ENCODE data around the gene GPATCH8. TPM values are rescaled to one million over a fixed set of nuclear protein-coding genes. Genes with fewer than 3 reads are reported as not detected.

Gene GPATCH8
- total and polyA plus RNA-seq, 10 donors: 4.8 to 66.3 (median 57.9) TPM

- Histone ChIP-seq H3K9me3 (no peaks in the 10 kb centered on the region), H3K27ac (no peak overlapping the region), H3K27me3 (replicated peaks in 1 of 7) (peaks cover 0 to 69% (median 19%) of the 10 kb centered on the region in 7 donors), H3K4me3 (no peak overlapping the region), H3K36me3 (no peaks in the 10 kb centered on the region), H3K4me1 (peaks cover 10 to 17% (median 14%) of the 10 kb centered on the region in 6 donors)
- DNase-seq: no peak
- TF ChIP-seq POLR2A (IDR thresholded peaks at IDR 0.05) (no peak), POLR2AphosphoS5 (IDR thresholded peaks at IDR 0.05) (no peak), CTCF (IDR thresholded peaks at IDR 0.05 in 8 of 11, conservative IDR thresholded peaks at IDR 0.05 in 3 of 11) (no peak)
- WGBS, 5 donors: 55 to 82% (median 75%) methylated on average over 5 to 9 of the region's 9 CpGs
- intact Hi-C loops (cut with DNase I; ENCODE audit: low total_unique reads): no loop called here
These were observed 122.4 kb downstream of the GPATCH8 start for GRCh38 chr17:44380767-44381166.

GRCh38 chr17:44379887-44380286, 123.3 kb downstream of the GPATCH8 start:
- DNase-seq: no peak
- intact Hi-C loops (cut with DNase I; ENCODE audit: low total_unique reads): no loop called here

GRCh38 chr17:44378171-44378705, 125.0 kb downstream of the GPATCH8 start:
- no peak overlapping the region for H3K4me3 ChIP-seq
- no peak for DNase-seq

More at GRCh38 chr17:44379887-44380286, 123.3 kb downstream of the GPATCH8 start:
- H3K9me3 ChIP-seq: no peaks in the 10 kb centered on the region
- no peaks in the 10 kb centered on the region for H3K36me3 ChIP-seq
- H3K4me1 ChIP-seq: peaks cover 3 to 17% (median 10%) of the 10 kb centered on the region in 6 donors
- no peak overlapping the region for H3K27ac ChIP-seq
- H3K4me3 ChIP-seq: no peak overlapping the region
- WGBS, 5 donors: 81 to 98% (median 90%) methylated on average over 7 to 10 of the region's 10 CpGs
- peaks cover 0 to 69% (median 10%) of the 10 kb centered on the region in 7 donors for H3K27me3 ChIP-seq (replicated peaks in 1 of 7)
- TF ChIP-seq CTCF (IDR thresholded peaks at IDR 0.05 in 8 of 11, conservative IDR thresholded peaks at IDR 0.05 in 3 of 11): no peak
- no peak for TF ChIP-seq POLR2AphosphoS5 (IDR thresholded peaks at IDR 0.05)
- TF ChIP-seq POLR2A (IDR thresholded peaks at IDR 0.05): no peak

More at GRCh38 chr17:44378171-44378705, 125.0 kb downstream of the GPATCH8 start:
- TF ChIP-seq POLR2A (IDR thresholded peaks at IDR 0.05) (no peak), CTCF (IDR thresholded peaks at IDR 0.05 in 8 of 11, conservative IDR thresholded peaks at IDR 0.05 in 3 of 11) (no peak), POLR2AphosphoS5 (IDR thresholded peaks at IDR 0.05) (no peak)
- WGBS, 5 donors: 85 to 92% (median 88%) methylated on average over 14 of the region's 14 CpGs
- Histone ChIP-seq H3K4me1 (peaks cover 0 to 16% (median 6%) of the 10 kb centered on the region in 6 donors), H3K27me3 (replicated peaks in 1 of 7) (peaks cover 0 to 69% (median 5%) of the 10 kb centered on the region in 7 donors), H3K27ac (no peak overlapping the region), H3K9me3 (no peaks in the 10 kb centered on the region), H3K36me3 (no peaks in the 10 kb centered on the region)
- intact Hi-C loops (cut with DNase I; ENCODE audit: low total_unique reads): no loop called here
